DND-41 (cell line): ENCODE data around the gene TRAF1.

Experiments
- EZH2 ChIP-seq: IDR thresholded peaks from 3 replicates; pipeline ENCODE4 v1.6.1; 2012; ENCODE audit warnings: borderline replicate concordance, low read depth, mild to moderate bottlenecking, moderate library complexity, low read length, inconsistent platforms; ENCODE audit not compliant: severe bottlenecking
- TF ChIP-seq, protein P1 (sequence below): IDR thresholded peaks from 2 replicates; pipeline ENCODE4 v1.5.1; 2012; ENCODE audit warnings: borderline replicate concordance, low read length, moderate library complexity, mild to moderate bottlenecking; ENCODE audit not compliant: poor library complexity, severe bottlenecking; ENCODE audit errors: extremely low read depth

DNA sequence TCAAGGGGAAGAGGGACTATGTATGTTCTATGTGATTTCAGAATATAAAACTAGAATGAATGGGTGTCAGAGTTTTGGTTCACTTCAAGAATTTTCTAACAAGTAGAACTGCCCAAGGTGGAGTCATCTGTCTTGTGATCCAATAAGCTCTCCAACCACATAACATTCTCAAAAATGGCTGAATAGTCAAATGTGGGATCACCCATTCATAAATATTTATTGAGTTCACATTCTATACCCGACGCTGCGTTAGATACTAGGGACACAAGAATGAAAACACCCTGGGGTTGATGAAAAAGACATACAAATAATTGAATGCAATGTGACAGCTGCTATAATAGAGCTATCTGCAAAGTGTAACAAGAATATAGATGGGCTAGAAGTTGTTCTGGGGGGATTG, 35.3 kb upstream of the TRAF1 start:
- no peak for TF ChIP-seq EZH2
- TF ChIP-seq, protein P1, sequence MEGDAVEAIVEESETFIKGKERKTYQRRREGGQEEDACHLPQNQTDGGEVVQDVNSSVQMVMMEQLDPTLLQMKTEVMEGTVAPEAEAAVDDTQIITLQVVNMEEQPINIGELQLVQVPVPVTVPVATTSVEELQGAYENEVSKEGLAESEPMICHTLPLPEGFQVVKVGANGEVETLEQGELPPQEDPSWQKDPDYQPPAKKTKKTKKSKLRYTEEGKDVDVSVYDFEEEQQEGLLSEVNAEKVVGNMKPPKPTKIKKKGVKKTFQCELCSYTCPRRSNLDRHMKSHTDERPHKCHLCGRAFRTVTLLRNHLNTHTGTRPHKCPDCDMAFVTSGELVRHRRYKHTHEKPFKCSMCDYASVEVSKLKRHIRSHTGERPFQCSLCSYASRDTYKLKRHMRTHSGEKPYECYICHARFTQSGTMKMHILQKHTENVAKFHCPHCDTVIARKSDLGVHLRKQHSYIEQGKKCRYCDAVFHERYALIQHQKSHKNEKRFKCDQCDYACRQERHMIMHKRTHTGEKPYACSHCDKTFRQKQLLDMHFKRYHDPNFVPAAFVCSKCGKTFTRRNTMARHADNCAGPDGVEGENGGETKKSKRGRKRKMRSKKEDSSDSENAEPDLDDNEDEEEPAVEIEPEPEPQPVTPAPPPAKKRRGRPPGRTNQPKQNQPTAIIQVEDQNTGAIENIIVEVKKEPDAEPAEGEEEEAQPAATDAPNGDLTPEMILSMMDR, result no peak
